CD14-positive monocyte (primary cell): ENCODE measurements around the gene KLHL34. TPM values are rescaled to one million over a fixed set of nuclear protein-coding genes. Genes with fewer than 3 reads are reported as not detected.

ENCODE experiments used
- DNase-seq, 3 donors: peaks; one replicate each; pipeline ENCODE4 v3.0.0-alpha.2; 2011 to 2022
- H2AFZ ChIP-seq: 2 replicates; pipeline ENCODE4 v1.6.0; 2012; ENCODE audit warnings: mild to moderate bottlenecking, low read depth, low read length, inconsistent platforms; ENCODE audit not compliant: insufficient read depth, poor library complexity, severe bottlenecking
- H3K27ac ChIP-seq, 2 donors: 1 replicate in 1 of 2; 2 replicates in 1 of 2; pipeline ENCODE4 v1.5.1; 2012 to 2013; ENCODE audit warnings: low read length in 2 of 2, control low read depth in 1 of 2, inconsistent platforms in 1 of 2, low read depth in 1 of 2, mild to moderate bottlenecking in 1 of 2
- H3K27me3 ChIP-seq, 2 donors: one replicate each; pipeline versions ENCODE4 v1.6.0 to v1.6.1; 2011 to 2013; ENCODE audit warnings: low read length in 2 of 2; ENCODE audit not compliant: control insufficient read depth in 2 of 2, insufficient read depth in 2 of 2
- H3K36me3 ChIP-seq, 2 donors: replicated peaks in 1 of 2; 1 replicate in 1 of 2; 2 replicates in 1 of 2; pipeline versions ENCODE4 v1.5.1 to v1.6.1; 2012 to 2013; ENCODE audit warnings: low read length in 2 of 2, control low read depth in 1 of 2, inconsistent platforms in 1 of 2, mild to moderate bottlenecking in 1 of 2; ENCODE audit not compliant: insufficient read depth in 2 of 2, control insufficient read depth in 1 of 2
- H3K4me1 ChIP-seq, 2 donors: 1 replicate in 1 of 2; 2 replicates in 1 of 2; pipeline versions ENCODE4 v1.5.1 to v1.6.1; 2012 to 2013; ENCODE audit warnings: low read length in 2 of 2, control low read depth in 1 of 2, inconsistent platforms in 1 of 2, mild to moderate bottlenecking in 1 of 2, moderate library complexity in 1 of 2; ENCODE audit not compliant: insufficient read depth in 2 of 2, control insufficient read depth in 1 of 2
- H3K4me2 ChIP-seq: replicated peaks from 2 replicates; pipeline ENCODE3; 2012; ENCODE audit warnings: low read length, moderate library complexity, mild to moderate bottlenecking; ENCODE audit not compliant: poor library complexity, severe bottlenecking; ENCODE audit errors: extremely low read depth
- H3K4me3 ChIP-seq, 3 experiments: fragments of 200-600 bp in 1 of 3; sonication (generic) in 1 of 3; replicated peaks in 1 of 3; 1 replicate in 2 of 3; 2 replicates in 1 of 3; pipeline ENCODE4 v1.5.1; 2011 to 2013; ENCODE audit warnings: low read length in 3 of 3, mild to moderate bottlenecking in 3 of 3, control low read depth in 2 of 3, low read depth in 2 of 3, inconsistent platforms in 1 of 3, moderate library complexity in 1 of 3
- H3K79me2 ChIP-seq: 2 replicates; pipeline ENCODE4 v1.6.0; 2012; ENCODE audit warnings: mild to moderate bottlenecking, control low read depth, inconsistent platforms, low read length, moderate library complexity; ENCODE audit not compliant: insufficient read depth
- H3K9ac ChIP-seq: 2 replicates; pipeline ENCODE4 v1.6.0; 2017; ENCODE audit warnings: low read length, mild to moderate bottlenecking; ENCODE audit not compliant: insufficient read depth, poor library complexity, severe bottlenecking
- H3K9me3 ChIP-seq, 2 donors: replicated peaks in 1 of 2; 1 replicate in 1 of 2; 2 replicates in 1 of 2; pipeline versions ENCODE4 v1.5.1 to v1.6.1; 2012 to 2013; ENCODE audit warnings: low read length in 2 of 2, control low read depth in 1 of 2; ENCODE audit not compliant: control insufficient read depth in 1 of 2, insufficient read depth in 1 of 2
- H4K20me1 ChIP-seq: 2 replicates; pipeline ENCODE4 v1.6.0; 2012; ENCODE audit warnings: mild to moderate bottlenecking, low read length, control low read depth, moderate library complexity; ENCODE audit not compliant: insufficient read depth
- H3K27ac Mint-ChIP-seq, 7 donors: one replicate each; pipeline ENCODE4 v1.8.0; 2020; ENCODE audit warnings: mild to moderate bottlenecking in 7 of 7, mixed read lengths in 7 of 7, moderate library complexity in 6 of 7, inconsistent platforms in 2 of 7
- H3K27me3 Mint-ChIP-seq, 3 donors: one replicate each; pipeline ENCODE4 v1.8.0; 2021 to 2022; ENCODE audit warnings: low read depth in 3 of 3, mild to moderate bottlenecking in 3 of 3, mixed read lengths in 3 of 3, moderate library complexity in 3 of 3, inconsistent platforms in 1 of 3
- H3K36me3 Mint-ChIP-seq, 2 donors: one replicate each; pipeline ENCODE4 v1.8.0; 2020; ENCODE audit warnings: mixed read lengths in 2 of 2, inconsistent platforms in 1 of 2, mild to moderate bottlenecking in 1 of 2
- H3K4me1 Mint-ChIP-seq: one replicate; pipeline ENCODE4 v1.8.0; 2020; ENCODE audit warnings: mild to moderate bottlenecking, mixed read lengths
- H3K4me3 Mint-ChIP-seq, 2 donors: one replicate each; pipeline ENCODE4 v1.8.0; 2020; ENCODE audit warnings: mild to moderate bottlenecking in 2 of 2, mixed read lengths in 2 of 2, moderate library complexity in 1 of 2
- H3K9me3 Mint-ChIP-seq, 7 donors: one replicate each; pipeline ENCODE4 v1.8.0; 2020 to 2022; ENCODE audit warnings: mixed read lengths in 7 of 7, mild to moderate bottlenecking in 6 of 7, moderate library complexity in 6 of 7, inconsistent platforms in 2 of 7
- CTCF ChIP-seq: fragments of 200-600 bp; IDR thresholded peaks from one replicate; pipeline ENCODE4 v1.8.0; 2022; ENCODE audit warnings: antibody characterized with exemption, mild to moderate bottlenecking
- WGBS: methylation state at CpG from one replicate; pipeline ENCODE4 v1.1.5; 2013; ENCODE audit warnings: missing lambda C conversion rate; ENCODE audit not compliant: insufficient coverage; 5-methylcytosine and 5-hydroxymethylcytosine counted together
- intact Hi-C, 2 donors: fragments of 100-400 bp; cut with micrococcal nuclease; formaldehyde crosslinking; loops; one replicate each; pipeline versions ENCODE4 v1.15.0 to v1.15.1; 2023
- polyA plus RNA-seq, 3 donors: library from polyadenylated mRNA; depleted of rRNA in 1 of 3; unstranded in 2 of 3; stranded (reverse) in 1 of 3; fragments of 300-500 nt in 2 of 3; fragments of >200 nt in 1 of 3; fragmentation: Illumina TruSeq in 2 of 3; gene quantifications; 1 replicate in 2 of 3; 2 replicates in 1 of 3; pipeline ENCODE4 v1.2.3, GENCODE V29; 2012 to 2021

Gene KLHL34
- polyA plus RNA-seq, 3 donors, result not detected

GRCh38 chrX:21675931-21676330 lies 17.8 kb upstream of the KLHL34 start:
- H3K4me3 ChIP-seq, result no peak overlapping the region
- H3K27me3 Mint-ChIP-seq, result peaks cover 0 to 5% (median 1%) of the 10 kb centered on the region in 3 donors
- no peaks in the 10 kb centered on the region for H3K36me3 Mint-ChIP-seq
- H3K4me3 Mint-ChIP-seq, result no peak overlapping the region
- no peaks in the 10 kb centered on the region for H3K9me3 ChIP-seq
- 50% methylated on average over 1 of the region's 2 CpGs for WGBS
- TF ChIP-seq CTCF, result no peak
- intact Hi-C loops, result no loop called here
- no peak for DNase-seq
- H3K36me3 ChIP-seq, result no peaks in the 10 kb centered on the region
- H3K27me3 ChIP-seq, result no peaks in the 10 kb centered on the region
- H4K20me1 ChIP-seq, result no peaks in the 10 kb centered on the region
- H3K9me3 Mint-ChIP-seq, result peaks cover 0 to 5% (median 2%) of the 10 kb centered on the region in 7 donors
- H3K4me2 ChIP-seq, result no peak overlapping the region
- H3K4me1 ChIP-seq, result no peaks in the 10 kb centered on the region
- H2AFZ ChIP-seq, result no peak overlapping the region
- no peaks in the 10 kb centered on the region for H3K4me1 Mint-ChIP-seq
- H3K27ac ChIP-seq, result no peak overlapping the region
- H3K9ac ChIP-seq, result no peak overlapping the region
- no peaks in the 10 kb centered on the region for H3K79me2 ChIP-seq
- no peak overlapping the region for H3K27ac Mint-ChIP-seq

GRCh38 chrX:21674430-21675186 lies 16.5 kb upstream of the KLHL34 start:
- no CpG with 5 or more reads among the region's 4 CpGs for WGBS
- no peak overlapping the region for H3K4me2 ChIP-seq
- H3K9ac ChIP-seq, result no peak overlapping the region
- Mint-ChIP-seq H3K27ac (no peak overlapping the region), H3K4me1 (no peaks in the 10 kb centered on the region), H3K9me3 (peaks cover 0 to 5% (median 2%) of the 10 kb centered on the region in 7 donors), H3K27me3 (peaks cover 0 to 5% (median 1%) of the 10 kb centered on the region in 3 donors), H3K36me3 (no peaks in the 10 kb centered on the region), H3K4me3 (no peak overlapping the region)
- no peaks in the 10 kb centered on the region for H3K4me1 ChIP-seq
- H3K27ac ChIP-seq, result no peak overlapping the region
- intact Hi-C loops, result no loop called here
- no peaks in the 10 kb centered on the region for H4K20me1 ChIP-seq
- no peak for TF ChIP-seq CTCF
- H3K4me3 ChIP-seq, result no peak overlapping the region
- no peak overlapping the region for H2AFZ ChIP-seq
- no peaks in the 10 kb centered on the region for H3K79me2 ChIP-seq
- no peak for DNase-seq
- H3K36me3 ChIP-seq, result no peaks in the 10 kb centered on the region
- H3K9me3 ChIP-seq, result no peaks in the 10 kb centered on the region
- no peaks in the 10 kb centered on the region for H3K27me3 ChIP-seq
